A549 treated with RU486 at 1 μM for 4 hours (cell line): ENCODE measurements around the gene RPS25. TPM values are rescaled to one million over a fixed set of nuclear protein-coding genes. Genes with fewer than 3 reads are reported as not detected.

Experiments used
- total RNA-seq: library from RNA; stranded (reverse); fragments of 200-300 nt; extraction: Qiagen RNA extraction; gene quantifications from 5 replicates; pipeline ENCODE4 v1.2.3, GENCODE V29; 2022; ENCODE audit warnings: low read depth

Gene RPS25
- 803 to 1,150 TPM (median 842 TPM) in 5 replicates for total RNA-seq

DNA sequence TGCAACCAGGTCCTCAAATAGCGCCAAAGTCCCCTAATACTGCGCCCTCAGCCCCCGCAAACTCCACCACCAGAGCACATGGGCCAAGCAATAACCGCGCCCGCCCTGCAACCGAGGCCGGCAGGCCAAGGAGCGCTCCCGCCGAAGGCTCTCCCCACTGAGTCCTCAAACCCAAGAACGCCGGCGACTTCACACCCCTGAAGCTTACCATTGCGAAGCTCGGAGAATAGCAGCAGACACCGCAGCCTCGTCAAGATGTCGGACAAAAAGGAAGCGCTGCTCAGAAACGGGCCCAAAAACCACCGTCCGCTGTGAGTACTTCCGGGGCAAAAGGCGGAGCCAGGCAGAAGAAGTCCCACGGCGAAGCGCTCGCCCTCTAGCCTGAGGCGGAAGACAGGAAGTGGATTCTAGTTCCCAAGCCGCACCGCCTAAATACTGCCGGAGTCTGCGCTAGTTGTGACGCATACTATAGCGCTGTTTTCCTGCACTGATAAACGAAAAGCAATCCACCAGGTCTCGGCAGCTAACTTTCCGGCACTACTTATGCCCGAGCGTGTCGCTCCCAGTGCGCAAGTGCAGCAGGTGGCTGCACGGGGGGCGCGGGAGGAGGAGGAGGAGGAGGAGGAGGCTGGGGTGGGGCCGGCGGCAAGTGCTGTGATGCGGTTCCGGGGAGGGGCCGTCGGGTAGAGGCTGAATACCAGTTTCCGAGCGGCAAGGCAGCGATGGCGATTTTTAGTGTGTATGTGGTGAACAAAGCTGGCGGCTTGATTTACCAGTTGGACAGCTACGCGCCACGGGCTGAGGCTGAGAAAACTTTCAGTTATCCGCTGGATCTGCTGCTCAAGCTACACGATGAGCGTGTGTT lies at the start of gene RPS25, which contains the start of gene TRAPPC4:
TSS of gene RPS25 (minus strand) at position 270 of the 865 bp plus-strand sequence. CDS start at position 211, 59 bp downstream.
TSS of gene TRAPPC4 (plus strand) at position 693 of the 865 bp plus-strand sequence. CDS start at position 723, 30 bp downstream.

DNA sequence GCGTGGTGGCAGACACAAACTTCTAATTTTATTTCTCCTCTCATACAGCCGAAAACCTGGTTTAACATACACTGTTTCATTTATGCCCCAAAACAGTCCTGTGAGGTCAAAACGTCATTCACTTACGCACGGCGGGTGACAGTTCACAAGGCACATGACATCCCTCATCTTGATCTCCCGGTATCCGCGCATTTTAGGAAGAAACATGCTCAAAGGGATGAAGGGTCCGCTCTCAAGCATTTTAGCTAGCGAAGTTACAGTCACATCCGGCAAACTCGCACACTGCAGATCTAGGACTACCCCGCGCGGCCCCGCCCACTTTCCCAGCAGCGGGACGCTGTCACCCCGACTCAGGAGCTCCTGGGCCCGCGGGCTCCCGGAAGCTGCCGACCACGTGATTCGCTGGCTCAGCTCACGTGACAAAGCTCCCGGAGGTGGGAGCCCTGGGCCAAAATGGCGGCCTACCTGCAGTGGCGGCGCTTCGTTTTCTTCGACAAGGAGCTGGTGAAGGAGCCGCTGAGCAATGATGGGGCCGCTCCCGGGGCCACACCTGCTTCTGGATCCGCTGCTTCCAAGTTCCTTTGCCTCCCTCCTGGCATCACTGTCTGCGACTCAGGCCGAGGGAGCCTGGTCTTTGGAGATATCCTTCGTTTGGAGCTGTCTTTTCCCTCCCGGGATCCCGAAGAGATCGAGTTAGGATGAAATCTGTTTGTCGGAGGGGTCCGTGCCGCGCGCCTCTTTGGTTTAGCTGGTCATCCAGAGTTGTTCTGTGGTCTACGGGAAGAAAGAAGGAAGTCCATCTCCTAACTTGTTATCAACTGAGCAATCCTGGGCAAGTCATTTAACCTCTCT lies 49.5 kb upstream of the RPS25 start, which contains the start of gene VPS11:
TSS of gene VPS11 (plus strand) at position 448 of the 852 bp plus-strand sequence. CDS start at position 454, 6 bp downstream.

DNA sequence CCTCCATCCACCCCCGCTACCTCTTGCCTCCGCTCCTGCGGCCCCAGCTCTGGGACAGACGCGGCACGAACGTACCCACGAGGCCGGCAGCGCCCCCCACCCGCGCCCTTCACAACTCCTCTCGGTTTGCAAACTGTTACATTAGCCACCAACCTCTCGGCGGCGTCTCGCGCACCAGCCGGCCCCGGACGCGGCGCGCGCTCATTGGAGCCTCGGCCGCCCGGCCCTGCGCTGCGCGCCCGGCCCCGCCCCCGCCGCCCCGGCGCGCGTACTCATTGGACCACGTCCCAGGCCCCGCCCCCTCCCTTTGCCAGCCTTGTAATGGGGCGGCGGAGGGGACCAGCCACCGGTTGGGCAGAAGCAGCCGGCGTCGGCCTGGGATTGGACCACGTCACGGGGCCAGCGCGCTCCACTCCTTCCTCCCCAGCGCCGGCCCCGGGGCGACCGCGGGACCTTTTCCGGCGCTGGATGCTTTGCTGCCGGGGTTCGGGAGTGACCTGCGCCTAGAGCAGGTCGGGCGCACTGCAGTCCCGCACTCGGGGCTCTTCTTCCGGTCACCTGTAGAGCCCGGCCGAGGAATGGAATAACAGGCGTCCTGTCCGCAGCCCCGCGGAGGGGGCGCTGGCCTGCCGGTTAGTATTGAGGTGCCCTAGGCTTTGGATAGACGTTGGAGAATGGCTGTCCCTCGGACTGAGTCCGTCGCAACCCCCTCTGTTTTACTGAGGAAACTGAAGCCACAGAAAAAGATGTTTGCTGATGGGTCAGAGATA lies 39.0 kb upstream of the RPS25 start, which contains the start of gene HYOU1:
TSS of gene HYOU1 (minus strand) at position 206 of the 770 bp plus-strand sequence. CDS start 1,045 bp downstream, outside the sequence.

DNA sequence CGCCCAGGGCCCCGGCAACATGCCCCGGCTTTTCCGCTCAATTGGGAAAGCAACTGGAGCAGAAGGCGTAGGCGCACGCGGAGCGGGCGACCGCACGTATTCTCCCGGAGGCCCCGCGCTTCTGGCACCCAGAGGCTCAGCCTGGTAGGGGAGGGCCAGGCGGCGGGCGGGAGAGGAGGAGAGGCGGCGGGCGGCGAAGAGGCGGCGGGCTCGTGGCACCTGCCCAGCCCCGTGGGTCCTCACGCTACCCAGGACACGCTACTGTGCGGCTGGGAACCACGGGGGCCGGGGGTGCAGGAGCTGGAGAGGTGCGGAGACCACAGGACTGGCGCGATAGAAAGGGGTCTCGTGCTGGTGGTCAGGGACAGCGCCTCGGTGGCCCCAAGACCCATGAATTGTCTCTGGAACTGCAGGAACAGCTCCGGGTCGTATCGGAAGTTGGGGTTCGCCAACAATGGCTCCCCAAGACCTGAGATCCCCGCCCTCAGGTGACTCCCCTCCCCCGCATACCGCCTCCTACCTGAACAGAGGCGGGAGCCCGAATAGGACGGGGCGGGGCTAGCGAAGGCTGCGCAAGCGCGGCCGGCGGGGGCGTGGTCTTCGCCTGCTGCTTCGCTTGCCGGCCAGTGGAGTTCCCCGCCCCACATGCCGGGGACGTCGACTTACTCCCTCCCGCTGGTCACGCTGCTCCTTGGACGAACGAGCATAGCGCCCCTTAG lies 12.3 kb upstream of the RPS25 start, which contains the start of gene SLC37A4:
TSS of gene SLC37A4 (minus strand) at position 549 of the 719 bp plus-strand sequence.

DNA sequence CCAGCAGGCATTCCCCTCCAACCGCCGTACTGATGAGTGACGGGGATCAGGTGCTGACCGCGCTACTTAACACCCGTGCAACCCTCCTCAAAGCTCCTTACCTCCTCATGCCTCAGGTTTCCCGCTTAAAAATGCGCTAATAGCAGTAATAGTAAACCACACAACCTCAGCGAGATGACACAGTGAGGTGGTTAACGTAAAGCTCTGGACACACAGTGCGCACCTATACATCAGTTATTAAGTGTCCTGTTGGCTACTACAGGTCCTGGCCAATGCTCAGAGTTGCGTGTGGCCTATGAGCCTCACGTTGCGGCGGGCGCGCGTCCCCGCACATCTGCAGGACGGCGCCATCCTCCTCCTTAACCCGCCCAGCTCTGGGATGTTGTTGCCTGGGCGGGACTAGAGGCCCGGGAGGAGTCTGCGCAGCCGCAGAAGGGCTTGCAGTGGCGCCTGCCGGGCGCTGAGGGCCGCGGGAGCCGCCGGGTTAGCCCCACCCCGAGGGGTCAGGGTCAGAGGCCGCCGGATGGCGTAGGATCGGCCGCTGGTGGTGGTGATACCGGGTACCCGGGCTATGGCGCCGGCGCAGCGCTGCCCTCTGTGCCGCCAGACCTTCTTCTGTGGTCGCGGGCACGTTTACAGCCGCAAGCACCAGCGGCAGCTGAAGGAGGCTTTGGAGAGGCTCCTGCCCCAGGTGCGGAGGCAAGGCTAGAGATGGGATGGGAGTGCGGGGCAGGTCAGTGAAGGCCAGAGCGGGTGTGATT lies 20.3 kb downstream of the RPS25 start, which contains the start of gene CENATAC:
TSS of gene CENATAC (plus strand) at position 512 of the 761 bp plus-strand sequence. CDS start at position 572, 60 bp downstream.

DNA sequence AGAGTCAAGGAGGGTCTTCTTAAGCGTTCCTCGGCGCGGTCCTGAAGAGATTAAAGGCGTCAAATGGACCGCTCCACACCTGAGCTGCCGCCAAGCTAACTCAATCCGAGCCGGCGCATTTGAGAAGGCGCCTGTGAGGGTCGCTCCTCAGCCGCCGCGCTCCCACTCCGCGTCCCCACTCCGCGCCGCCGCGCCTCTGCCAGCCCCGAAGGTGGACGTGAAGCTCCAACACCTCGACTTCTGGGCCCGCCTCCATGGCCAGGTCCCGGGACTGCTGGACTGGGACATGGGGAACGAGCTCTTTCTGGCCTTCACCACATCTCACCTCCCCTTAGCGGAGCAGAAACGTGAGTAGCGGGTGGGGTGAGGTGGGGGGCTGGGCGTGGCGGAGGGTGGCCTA lies 46.5 kb downstream of the RPS25 start, which contains the start of gene FOXR1:
TSS of gene FOXR1 (plus strand) at position 116 of the 400 bp plus-strand sequence. CDS start at position 287, 171 bp downstream.

Other genes with a start within 250 kb of the RPS25 start
- gene DDX6, start 227.2 kb downstream of the RPS25 start, total RNA-seq: 15.3 to 33.5 TPM (median 23.4 TPM) in 5 replicates
- gene CXCR5, start 134.5 kb downstream of the RPS25 start, total RNA-seq: 0.03 to 0.08 TPM (median 0.07 TPM) in 5 replicates
- gene BCL9L, start 92.4 kb downstream of the RPS25 start, total RNA-seq: 79.4 to 170 TPM (median 137 TPM) in 5 replicates
- 0.33 to 0.97 TPM (median 0.69 TPM) in 5 replicates for gene UPK2, start 62.0 kb downstream of the RPS25 start, total RNA-seq
- gene FOXR1, start 46.6 kb downstream of the RPS25 start, total RNA-seq: not detected in 5 replicates
- gene CENATAC, start 20.2 kb downstream of the RPS25 start, total RNA-seq: 11.1 to 17.5 TPM (median 11.5 TPM) in 5 replicates
- 57.4 to 67.3 TPM (median 60.5 TPM) in 5 replicates for gene TRAPPC4, start 423 bp upstream of the RPS25 start, total RNA-seq
- gene SLC37A4, start 12.5 kb upstream of the RPS25 start, total RNA-seq: 10.0 to 12.1 TPM (median 10.8 TPM) in 5 replicates
- gene HYOU1, start 38.9 kb upstream of the RPS25 start, total RNA-seq: 39.6 to 50.0 TPM (median 47.3 TPM) in 5 replicates
- gene VPS11, start 49.5 kb upstream of the RPS25 start, total RNA-seq: 7.9 to 17.2 TPM (median 11.4 TPM) in 5 replicates
- gene HMBS, start 66.5 kb upstream of the RPS25 start, total RNA-seq: 45.4 to 52.9 TPM (median 51.2 TPM) in 5 replicates
- gene DPAGT1, start 83.5 kb upstream of the RPS25 start, total RNA-seq: 33.0 to 40.4 TPM (median 38.6 TPM) in 5 replicates
- 4.9 to 7.1 TPM (median 6.0 TPM) in 5 replicates for gene C2CD2L, start 89.0 kb upstream of the RPS25 start, total RNA-seq
- gene HINFP, start 103.2 kb upstream of the RPS25 start, total RNA-seq: 9.7 to 11.5 TPM (median 11.0 TPM) in 5 replicates
- gene ABCG4, start 130.7 kb upstream of the RPS25 start, total RNA-seq: 0.18 to 0.37 TPM (median 0.21 TPM) in 5 replicates
- gene NLRX1, start 150.4 kb upstream of the RPS25 start, total RNA-seq: 7.5 to 12.3 TPM (median 10.4 TPM) in 5 replicates
- 0.13 to 0.47 TPM (median 0.21 TPM) in 3 of 5 replicates, not detected in the others for gene NHERF4, start 167.1 kb upstream of the RPS25 start, total RNA-seq
- 5.5 to 9.3 TPM (median 9.0 TPM) in 5 replicates for gene CBL, start 188.0 kb upstream of the RPS25 start, total RNA-seq